DOHH2 (cell line): ENCODE results near the gene PYDC1.

ENCODE experiments used
- H3F3A ChIP-seq: fragments of 200-600 bp; sonication (generic), shearing (Covaris generic); 2 replicates; pipeline ENCODE4 v1.6.0; 2016; ENCODE audit warnings: antibody characterized with exemption, mild to moderate bottlenecking; ENCODE audit not compliant: control insufficient read depth, insufficient read depth
- H3K27ac ChIP-seq: fragments of 200-600 bp; sonication (generic); 2 replicates; pipeline ENCODE4 v1.5.1; 2014; ENCODE audit warnings: low read depth, mild to moderate bottlenecking, low read length, moderate library complexity
- H3K27me3 ChIP-seq: fragments of 200-600 bp; sonication (generic); 2 replicates; pipeline ENCODE4 v1.6.1; 2014; ENCODE audit warnings: mild to moderate bottlenecking, low read length, mixed read lengths; ENCODE audit not compliant: control insufficient read depth
- H3K36me3 ChIP-seq: fragments of 200-600 bp; sonication (generic); 2 replicates; pipeline ENCODE4 v1.6.1; 2014; ENCODE audit warnings: mild to moderate bottlenecking, low read length, moderate library complexity, mixed read lengths; ENCODE audit not compliant: control insufficient read depth
- H3K4me1 ChIP-seq: fragments of 200-600 bp; sonication (generic); 2 replicates; pipeline ENCODE4 v1.6.1; 2014; ENCODE audit warnings: mild to moderate bottlenecking, low read length, mixed read lengths; ENCODE audit not compliant: control insufficient read depth
- H3K4me2 ChIP-seq: fragments of 200-600 bp; sonication (generic); 2 replicates; pipeline ENCODE4 v1.6.0; 2014; ENCODE audit warnings: mild to moderate bottlenecking, low read length, moderate library complexity
- H3K4me3 ChIP-seq: fragments of 200-600 bp; sonication (generic); 2 replicates; pipeline ENCODE4 v1.5.1; 2014; ENCODE audit warnings: mild to moderate bottlenecking, low read length, mixed read lengths
- H3K79me2 ChIP-seq: fragments of 200-600 bp; sonication (generic); 2 replicates; pipeline ENCODE4 v1.6.1; 2014; ENCODE audit warnings: mild to moderate bottlenecking, low read length, mixed read lengths; ENCODE audit not compliant: control insufficient read depth
- H3K9me2 ChIP-seq: fragments of 200-600 bp; sonication (generic); replicated peaks from 2 replicates; pipeline ENCODE4 v1.6.1; 2014; ENCODE audit warnings: mild to moderate bottlenecking, low read length, mixed read lengths; ENCODE audit not compliant: control insufficient read depth
- H3K9me3 ChIP-seq: fragments of 200-600 bp; sonication (generic); 2 replicates; pipeline ENCODE4 v1.6.1; 2014; ENCODE audit warnings: antibody characterized with exemption, low read length, mixed read lengths; ENCODE audit not compliant: control insufficient read depth, insufficient read depth
- H4K20me1 ChIP-seq: fragments of 200-600 bp; sonication (generic); 2 replicates; pipeline ENCODE4 v1.6.0; 2014; ENCODE audit warnings: low read depth, mild to moderate bottlenecking, antibody characterized with exemption, low read length, moderate library complexity; ENCODE audit not compliant: control insufficient read depth, insufficient read depth
- EZH2phosphoT487 ChIP-seq: fragments of 200-600 bp; sonication (generic); IDR thresholded peaks from 2 replicates; pipeline ENCODE4 v1.6.1; 2017; ENCODE audit warnings: borderline replicate concordance, mild to moderate bottlenecking, antibody characterized with exemption, low read length, moderate library complexity, mixed read lengths
- TF ChIP-seq, protein P1 (sequence below): fragments of 200-600 bp; sonication (generic); IDR thresholded peaks from one replicate; pipeline ENCODE4 v1.5.1; 2014; ENCODE audit warnings: antibody characterized with exemption, mild to moderate bottlenecking, low read depth, low read length; ENCODE audit not compliant: poor library complexity, severe bottlenecking

PYDC1 gene

GRCh38 chr16:31219154-31219741, 2.3 kb upstream of the PYDC1 start:
- peaks cover 32% of the 10 kb centered on the region for H3K27me3 ChIP-seq
- H3K4me1 ChIP-seq, result no peaks in the 10 kb centered on the region
- TF ChIP-seq, protein P1, sequence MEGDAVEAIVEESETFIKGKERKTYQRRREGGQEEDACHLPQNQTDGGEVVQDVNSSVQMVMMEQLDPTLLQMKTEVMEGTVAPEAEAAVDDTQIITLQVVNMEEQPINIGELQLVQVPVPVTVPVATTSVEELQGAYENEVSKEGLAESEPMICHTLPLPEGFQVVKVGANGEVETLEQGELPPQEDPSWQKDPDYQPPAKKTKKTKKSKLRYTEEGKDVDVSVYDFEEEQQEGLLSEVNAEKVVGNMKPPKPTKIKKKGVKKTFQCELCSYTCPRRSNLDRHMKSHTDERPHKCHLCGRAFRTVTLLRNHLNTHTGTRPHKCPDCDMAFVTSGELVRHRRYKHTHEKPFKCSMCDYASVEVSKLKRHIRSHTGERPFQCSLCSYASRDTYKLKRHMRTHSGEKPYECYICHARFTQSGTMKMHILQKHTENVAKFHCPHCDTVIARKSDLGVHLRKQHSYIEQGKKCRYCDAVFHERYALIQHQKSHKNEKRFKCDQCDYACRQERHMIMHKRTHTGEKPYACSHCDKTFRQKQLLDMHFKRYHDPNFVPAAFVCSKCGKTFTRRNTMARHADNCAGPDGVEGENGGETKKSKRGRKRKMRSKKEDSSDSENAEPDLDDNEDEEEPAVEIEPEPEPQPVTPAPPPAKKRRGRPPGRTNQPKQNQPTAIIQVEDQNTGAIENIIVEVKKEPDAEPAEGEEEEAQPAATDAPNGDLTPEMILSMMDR, result no peak
- no peak for TF ChIP-seq EZH2phosphoT487
- no peaks in the 10 kb centered on the region for H3K9me3 ChIP-seq
- H3K9me2 ChIP-seq, result no peaks in the 10 kb centered on the region
- H3K4me2 ChIP-seq, result no peak overlapping the region
- H3K4me3 ChIP-seq, result no peak overlapping the region
- no peaks in the 10 kb centered on the region for H3K36me3 ChIP-seq
- no peaks in the 10 kb centered on the region for H3K79me2 ChIP-seq
- H3K27ac ChIP-seq, result no peak overlapping the region
- no peaks in the 10 kb centered on the region for H3F3A ChIP-seq
- H4K20me1 ChIP-seq, result no peaks in the 10 kb centered on the region

GRCh38 chr16:31217136-31217530, 198 bp upstream of the PYDC1 start:
- Histone ChIP-seq H3K36me3 (no peaks in the 10 kb centered on the region), H3K9me2 (no peaks in the 10 kb centered on the region), H3K27me3 (peaks cover 36% of the 10 kb centered on the region), H3F3A (no peaks in the 10 kb centered on the region), H3K27ac (no peak overlapping the region), H3K4me1 (no peaks in the 10 kb centered on the region), H3K4me3 (no peak overlapping the region), H3K4me2 (no peak overlapping the region), H3K79me2 (no peaks in the 10 kb centered on the region), H4K20me1 (no peaks in the 10 kb centered on the region), H3K9me3 (no peaks in the 10 kb centered on the region)
- no peak for TF ChIP-seq EZH2phosphoT487
- TF ChIP-seq, protein P1, result no peak

DNA sequence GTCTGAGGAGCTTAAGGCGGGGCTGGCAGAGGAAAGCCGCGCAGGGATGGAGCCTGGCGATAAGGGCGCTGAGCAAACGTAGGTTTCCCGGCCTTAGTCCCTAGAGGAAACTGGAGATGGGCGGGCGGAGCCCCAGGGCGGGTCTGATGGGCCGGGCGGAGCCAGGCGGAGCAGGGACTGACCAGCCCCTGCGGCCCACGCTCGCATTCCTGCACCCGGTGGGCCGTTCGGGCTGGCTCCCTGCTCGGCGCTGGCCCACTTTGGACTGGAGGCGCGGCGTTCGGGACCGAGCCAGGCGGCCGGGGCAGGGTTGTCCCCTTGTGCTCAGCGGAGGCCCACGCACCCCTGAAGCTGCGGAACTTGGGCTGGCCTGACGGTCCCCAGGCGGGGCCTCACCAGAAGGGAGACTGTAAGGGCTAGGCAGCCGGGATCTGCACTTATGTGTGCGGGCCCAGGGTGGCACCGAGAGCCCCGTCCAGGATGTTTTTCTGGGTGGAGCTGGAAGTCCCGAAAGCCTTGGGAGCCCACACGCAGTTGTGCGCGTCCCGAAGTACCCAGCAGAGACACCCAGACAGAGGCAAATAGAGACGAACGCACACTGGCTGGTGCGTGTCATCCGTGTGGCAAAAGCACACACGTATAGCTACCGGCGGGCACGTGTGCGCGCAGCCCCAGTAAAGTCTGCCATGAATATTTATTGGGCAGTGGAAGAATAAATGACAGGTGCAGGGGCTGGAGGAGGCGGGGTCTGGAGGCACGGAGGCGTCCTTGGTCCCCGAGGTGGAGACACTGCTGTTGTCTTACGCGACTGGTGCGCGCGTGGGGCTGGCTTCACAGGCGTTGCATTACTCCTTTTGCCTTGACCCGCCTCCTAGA, 1.4 kb downstream of the PYDC1 start:
- TF ChIP-seq, protein P1, result no peak
- no peak for TF ChIP-seq EZH2phosphoT487
- no peak overlapping the region for H3K4me2 ChIP-seq
- H3K36me3 ChIP-seq, result no peaks in the 10 kb centered on the region
- no peaks in the 10 kb centered on the region; the same call in 1 of the 2 replicates for H4K20me1 ChIP-seq
- no peak overlapping the region for H3K4me3 ChIP-seq
- H3K27ac ChIP-seq, result no peak overlapping the region
- H3K4me1 ChIP-seq, result no peaks in the 10 kb centered on the region
- no peaks in the 10 kb centered on the region for H3K9me3 ChIP-seq
- peaks cover 37% of the 10 kb centered on the region for H3K27me3 ChIP-seq
- H3K79me2 ChIP-seq, result no peaks in the 10 kb centered on the region
- no peaks in the 10 kb centered on the region for H3K9me2 ChIP-seq
- H3F3A ChIP-seq, result no peaks in the 10 kb centered on the region
